Measurements from ENCODE around the gene CDK2.

- no peak for TF ChIP-seq EZH2 (IDR thresholded peaks at IDR 0.05)
- TF ChIP-seq CTCF (IDR thresholded peaks at IDR 0.05) = no peak
These were observed 55.4 kb downstream of the CDK2 start for GRCh38 chr12:56021889-56022497.
